GM21526 (cell line): ENCODE results near the gene TAPT1.

Experiments used
- ATAC-seq: cut with Tn5 transposase; IDR thresholded peaks from one replicate; pipeline ENCODE4 v1.9.1; 2021; ENCODE audit warnings: moderate library complexity; ENCODE audit not compliant: unreplicated experiment, low FRiP score

Gene TAPT1

DNA sequence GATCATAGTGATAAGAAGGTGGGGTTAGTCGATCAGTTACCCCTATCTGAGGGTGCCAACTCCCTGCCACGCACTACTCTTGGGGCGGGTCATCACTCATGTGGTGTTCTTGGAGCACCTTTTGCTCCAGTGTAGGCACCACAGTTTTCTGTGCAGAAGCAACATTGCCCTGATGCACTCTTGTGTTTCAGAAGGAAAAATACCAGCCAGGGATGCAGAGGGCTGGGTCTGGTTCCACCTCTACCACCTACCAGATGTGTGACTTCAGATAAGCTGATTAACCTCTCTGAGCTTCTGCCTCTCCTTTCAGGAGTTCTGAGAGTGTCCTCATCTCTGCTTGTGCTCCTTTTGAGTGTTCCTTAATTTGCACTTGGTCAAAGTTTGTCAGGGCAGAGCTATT lies 112.5 kb downstream of the TAPT1 start:
- ATAC-seq: no peak

DNA sequence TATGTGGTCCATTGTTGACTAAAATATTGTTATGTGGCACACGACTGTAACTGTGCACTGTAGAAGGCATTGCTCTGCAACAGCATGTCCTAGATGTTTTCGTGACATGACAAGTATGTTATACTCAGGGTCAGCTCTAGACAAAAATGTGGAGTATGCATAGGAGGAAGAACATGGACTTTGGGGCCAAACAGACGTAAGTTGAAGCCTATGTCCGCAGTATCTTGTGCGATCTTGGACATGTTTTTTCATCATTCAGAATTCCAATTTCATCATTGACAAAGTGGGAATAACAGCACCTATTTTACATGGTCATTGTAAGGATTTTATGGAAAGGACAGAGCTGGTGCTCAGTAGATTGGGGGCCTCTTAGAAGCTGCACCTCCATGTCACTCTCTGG lies 114.7 kb downstream of the TAPT1 start:
- no peak for ATAC-seq

DNA sequence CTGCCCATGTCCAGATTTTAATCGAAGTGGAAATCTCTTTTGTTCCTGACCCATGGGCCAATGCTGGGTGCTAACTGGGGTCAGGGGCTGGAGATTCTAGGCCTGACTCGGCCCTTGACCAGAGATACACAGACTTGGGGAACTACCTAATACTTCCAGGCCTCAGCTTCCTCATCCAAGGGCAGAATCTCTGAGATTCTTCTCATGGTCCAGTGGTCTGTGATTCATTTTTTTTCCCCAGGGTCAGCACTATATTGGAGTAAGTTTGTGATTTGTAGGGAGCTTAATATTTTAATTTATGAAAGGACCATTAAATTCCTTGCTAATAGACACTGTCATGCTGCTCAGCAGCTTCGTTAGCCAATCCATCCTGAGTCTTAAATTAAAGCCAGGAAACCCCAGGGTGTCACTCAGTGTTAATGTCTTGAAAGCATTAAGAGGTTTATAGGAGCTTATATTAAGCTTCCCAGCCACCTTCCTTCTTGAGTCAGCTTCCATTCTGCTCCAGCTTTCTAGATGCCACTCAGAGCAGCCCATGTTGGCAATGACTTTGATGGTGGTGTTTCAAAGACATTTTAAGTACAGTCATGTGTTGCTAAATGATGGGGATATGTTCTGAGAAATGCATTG lies 115.5 kb downstream of the TAPT1 start:
- no peak for ATAC-seq
